Measurements from ENCODE around the gene SNAP23. TPM values are rescaled to one million over a fixed set of nuclear protein-coding genes. Genes with fewer than 3 reads are reported as not detected.

SNAP23 gene
- total RNA-seq, 1 experiment from 2014 or later = 68.3 TPM

GRCh38 chr15:42558739-42559138 lies 63.3 kb downstream of the SNAP23 start (continued):
- TF ChIP-seq ARID4B (CRISPR knock-in tag; IDR thresholded peaks at IDR 0.05; ENCODE audit: borderline replicate concordance) = no peak
- TF ChIP-seq TEAD1 (CRISPR knock-in tag; IDR thresholded peaks at IDR 0.05) = no peak

GRCh38 chr15:42575188-42576039 lies 80.0 kb downstream of the SNAP23 start, which contains the start of gene STARD9:
Gene STARD9, plus strand, starts transcription at chr15:42575606. Its CDS starts 110 bp downstream, at chr15:42575716.
- peak within 1 kb of the TSS; percentile 90 for H3K4me3 Mint-ChIP-seq
- H3K4me1 Mint-ChIP-seq = peaks cover 12% of the 10 kb centered on the region
- DNase-seq (ENCODE audit: low spot score) (peak; percentile 99), ATAC-seq (peak; percentile 97)
- peak within 1 kb of the TSS; percentile 15 for H3K27ac Mint-ChIP-seq
- H3K27me3 Mint-ChIP-seq (ENCODE audit: low read depth) = peaks cover 65% of the 10 kb centered on the region
- POLR2A ChIA-PET = interaction anchor here (0.6 to 2.1 kb wide), 6 partner anchors 8 to 323 kb away, joined by 3 to 10 read pairs (median 4); partner anchors contain the start of genes HAUS2, LRRC57 and ZNF106
- no peaks in the 10 kb centered on the region for H3K36me3 Mint-ChIP-seq
- CTCF ChIA-PET = interaction anchor here (0.6 to 1.8 kb wide), 8 partner anchors 11 to 351 kb away, joined by 3 to 13 read pairs (median 4); no protein-coding TSS in a partner anchor
- H3K9me3 Mint-ChIP-seq = no peaks in the 10 kb centered on the region
- TF ChIP-seq STAT6 (CRISPR knock-in tag; conservative IDR thresholded peaks at IDR 0.05; ENCODE audit: low read depth) (no peak), IRF2 (CRISPR knock-in tag; IDR thresholded peaks at IDR 0.05; ENCODE audit: borderline replicate concordance, low read depth) (no peak), SOX15 (CRISPR knock-in tag; IDR thresholded peaks at IDR 0.05) (no peak), ZNF138 (CRISPR knock-in tag; conservative IDR thresholded peaks at IDR 0.05) (no peak), CTCF (IDR thresholded peaks at IDR 0.05) (no peak), ATF3 (CRISPR knock-in tag; conservative IDR thresholded peaks at IDR 0.05) (peak; percentile 60; the same call in 1 of the 2 replicates), ZNF671 (CRISPR knock-in tag; IDR thresholded peaks at IDR 0.05) (no peak), MXD4 (CRISPR knock-in tag; IDR thresholded peaks at IDR 0.05; ENCODE audit: borderline replicate concordance) (no peak), MAX (CRISPR knock-in tag; IDR thresholded peaks at IDR 0.05) (peak; percentile 97), ZNF396 (CRISPR knock-in tag; IDR thresholded peaks at IDR 0.05; ENCODE audit: borderline replicate concordance) (no peak), AR (CRISPR knock-in tag; IDR thresholded peaks at IDR 0.05) (no peak), IRF1 (CRISPR knock-in tag; IDR thresholded peaks at IDR 0.05) (0 out of 2 replicates have a peak, but pooled peaks have one; percentile 60), USF1 (CRISPR knock-in tag; IDR thresholded peaks at IDR 0.05) (0 out of 2 replicates have a peak, but pooled peaks have one; percentile 14), CREB1 (CRISPR knock-in tag; IDR thresholded peaks at IDR 0.05) (0 out of 2 replicates have a peak, but pooled peaks have one; percentile 44), HMGA2 (CRISPR knock-in tag; IDR thresholded peaks at IDR 0.05) (no peak), ZBTB43 (CRISPR knock-in tag; IDR thresholded peaks at IDR 0.05) (no peak)
